Right cardiac atrium (tissue), 5 donors: ENCODE measurements around the gene PBRM1. TPM values are rescaled to one million over a fixed set of nuclear protein-coding genes. Genes with fewer than 3 reads are reported as not detected.

Experiments used
- ATAC-seq, 2 donors: fragments of 200-7000 bp; cut with Tn5 transposase; one replicate each; pipeline versions ENCODE4 v1.8.0 to v1.9.1; 2020; ENCODE audit warnings: moderate library complexity in 2 of 2, mild to moderate bottlenecking in 1 of 2
- DNase-seq, 3 donors: peaks; one replicate each; pipeline ENCODE4 v3.0.0-alpha.2; 2020
- H3K27ac ChIP-seq: one replicate; pipeline ENCODE4 v1.5.1; 2013; ENCODE audit warnings: mild to moderate bottlenecking, low read length, control low read depth, moderate library complexity
- H3K27me3 ChIP-seq: one replicate; pipeline ENCODE4 v1.6.1; 2013; ENCODE audit not compliant: control insufficient read depth, insufficient read depth
- H3K4me1 ChIP-seq: one replicate; pipeline ENCODE4 v1.6.1; 2013; ENCODE audit warnings: low read length; ENCODE audit not compliant: control insufficient read depth, insufficient read depth
- H3K4me3 ChIP-seq: one replicate; pipeline ENCODE4 v1.5.1; 2013; ENCODE audit warnings: low read length, control low read depth
- H3K9me3 ChIP-seq: one replicate; pipeline ENCODE4 v1.6.1; 2013; ENCODE audit warnings: low read length; ENCODE audit not compliant: control insufficient read depth
- WGBS: extraction: QIAGEN DNeasy Blood & Tissue Kit; methylation state at CpG from one replicate; pipeline ENCODE4 v1.1.7; 2013; 5-methylcytosine and 5-hydroxymethylcytosine counted together
- intact Hi-C, 4 donors: fragments of 100-400 bp; cut with DNase I; formaldehyde crosslinking; loops; one replicate each; pipeline versions ENCODE4 v1.11.0 to v1.14.0; 2022 to 2023
- polyA plus RNA-seq: library from polyadenylated mRNA; stranded (reverse); fragments of 200-250 nt; gene quantifications from one replicate; pipeline ENCODE4 v1.2.3, GENCODE V29; 2013
- total RNA-seq, 4 donors: library from RNA; stranded (reverse); fragmentation: NEBNext Ultra II Directional; extraction: Animal tissue kit (Norgen Biotek cat#: 25700); gene quantifications; one replicate each; pipeline ENCODE4 v1.2.1, GENCODE V29; 2021
- donor health status: healthy with polysubstance abuse.
- donor health status: DM: no; HTN: yes; CAD: no.
- donor health status: DM: no; HTN: no; CAD: no.
- donor health status: DM: no; HTN: yes; CAD: no; lungs with severe emphysema.
- donor health status: DM: yes; HTN: yes; CAD: no.

The PBRM1 gene
- total and polyA plus RNA-seq, 5 donors, result 10.0 to 56.8 (median 55.1) TPM

DNA sequence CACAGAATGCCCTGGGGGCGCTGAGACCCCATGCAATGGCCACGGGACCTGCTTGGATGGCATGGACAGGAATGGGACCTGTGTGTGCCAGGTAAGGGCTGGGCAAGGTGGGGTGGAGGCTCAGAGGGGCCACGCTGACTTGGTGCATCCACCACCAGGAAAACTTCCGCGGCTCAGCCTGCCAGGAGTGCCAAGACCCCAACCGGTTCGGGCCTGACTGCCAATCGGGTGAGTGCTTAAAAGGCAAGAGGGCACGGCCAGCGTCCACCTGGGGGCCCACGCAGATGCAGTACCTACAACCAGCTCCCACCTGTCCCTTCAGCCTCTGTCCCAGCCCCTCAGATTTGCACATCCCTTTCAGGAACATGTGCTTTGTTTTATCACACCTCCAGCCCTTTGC lies 183.7 kb downstream of the PBRM1 start:
- H3K4me3 ChIP-seq, result no peak overlapping the region
- intact Hi-C loops, result no loop called here
- H3K27ac ChIP-seq, result no peak overlapping the region
- WGBS, result 91% methylated on average over 11 of the region's 11 CpGs
- H3K9me3 ChIP-seq, result no peaks in the 10 kb centered on the region
- H3K27me3 ChIP-seq, result no peaks in the 10 kb centered on the region
- no peaks in the 10 kb centered on the region for H3K4me1 ChIP-seq
- no peak for DNase-seq
- ATAC-seq, result no peak

DNA sequence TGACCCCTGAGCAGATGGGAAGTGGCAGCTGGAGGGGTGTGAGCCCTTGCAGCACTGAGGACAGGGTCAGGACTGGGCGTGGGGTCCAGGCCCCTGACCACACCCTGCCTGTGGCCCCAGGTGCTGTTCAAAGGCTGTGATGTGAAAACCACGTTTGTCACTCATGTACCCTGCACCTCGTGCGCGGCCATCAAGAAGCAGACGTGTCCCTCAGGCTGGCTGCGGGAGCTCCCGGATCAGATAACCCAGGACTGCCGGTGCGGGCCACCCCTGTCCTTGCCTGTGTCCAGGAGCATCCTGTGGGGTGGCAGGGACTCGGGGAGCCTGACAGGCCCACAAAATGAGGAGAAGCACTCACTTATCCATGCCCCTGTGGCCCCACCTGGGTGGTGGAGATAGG lies 184.7 kb downstream of the PBRM1 start:
- Histone ChIP-seq H3K4me1 (peaks cover under 1% of the 10 kb centered on the region), H3K4me3 (no peak overlapping the region), H3K27me3 (no peaks in the 10 kb centered on the region), H3K27ac (no peak overlapping the region), H3K9me3 (no peaks in the 10 kb centered on the region)
- intact Hi-C loops, result no loop called here
- DNase-seq, result no peak
- no peak for ATAC-seq
- 83% methylated on average over 11 of the region's 11 CpGs for WGBS

DNA sequence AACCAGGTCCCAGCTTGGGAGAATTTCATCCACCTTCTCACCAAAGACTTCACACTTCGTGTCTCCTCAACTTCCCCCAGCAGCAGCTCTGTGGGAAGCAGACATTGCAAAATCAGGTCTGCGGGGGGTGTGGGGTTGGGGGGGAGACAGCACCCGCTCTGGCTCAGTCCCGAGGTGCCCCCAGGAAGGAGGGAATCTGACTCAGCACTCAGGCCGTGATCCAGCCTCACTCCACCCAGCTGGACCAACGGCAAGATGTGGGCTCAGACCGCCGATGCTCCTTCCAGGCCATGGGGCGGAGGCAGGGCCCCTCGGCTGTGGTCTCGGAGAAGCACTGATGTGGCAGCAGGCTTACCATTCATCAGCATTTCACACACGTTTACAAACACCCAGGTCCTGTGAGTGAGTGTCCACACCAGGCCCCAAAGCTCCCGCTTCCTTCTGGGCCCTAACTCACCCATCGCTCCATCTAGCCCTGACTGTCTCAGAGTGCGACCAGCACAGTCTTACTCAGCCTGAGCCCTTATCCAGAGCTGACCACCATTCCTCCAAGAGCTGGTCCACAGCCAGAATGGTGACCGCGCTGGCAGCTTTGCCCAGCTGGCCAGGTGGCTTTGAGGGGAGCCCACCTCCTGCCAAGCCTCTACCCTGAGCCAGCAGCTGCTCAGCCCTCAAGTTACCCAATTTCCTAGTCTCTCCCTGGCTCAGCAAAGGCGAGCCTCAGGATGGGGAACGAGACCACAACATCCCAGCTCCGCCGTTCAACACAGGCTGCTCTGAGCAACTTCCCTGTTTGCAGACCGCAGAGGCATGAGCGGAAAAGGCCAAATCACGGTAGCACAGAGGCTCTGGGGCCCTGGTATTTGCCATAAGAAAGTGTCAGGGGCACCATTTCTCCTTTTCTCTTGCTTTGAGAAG lies 187.3 kb downstream of the PBRM1 start:
- intact Hi-C loops, result no loop called here

DNA sequence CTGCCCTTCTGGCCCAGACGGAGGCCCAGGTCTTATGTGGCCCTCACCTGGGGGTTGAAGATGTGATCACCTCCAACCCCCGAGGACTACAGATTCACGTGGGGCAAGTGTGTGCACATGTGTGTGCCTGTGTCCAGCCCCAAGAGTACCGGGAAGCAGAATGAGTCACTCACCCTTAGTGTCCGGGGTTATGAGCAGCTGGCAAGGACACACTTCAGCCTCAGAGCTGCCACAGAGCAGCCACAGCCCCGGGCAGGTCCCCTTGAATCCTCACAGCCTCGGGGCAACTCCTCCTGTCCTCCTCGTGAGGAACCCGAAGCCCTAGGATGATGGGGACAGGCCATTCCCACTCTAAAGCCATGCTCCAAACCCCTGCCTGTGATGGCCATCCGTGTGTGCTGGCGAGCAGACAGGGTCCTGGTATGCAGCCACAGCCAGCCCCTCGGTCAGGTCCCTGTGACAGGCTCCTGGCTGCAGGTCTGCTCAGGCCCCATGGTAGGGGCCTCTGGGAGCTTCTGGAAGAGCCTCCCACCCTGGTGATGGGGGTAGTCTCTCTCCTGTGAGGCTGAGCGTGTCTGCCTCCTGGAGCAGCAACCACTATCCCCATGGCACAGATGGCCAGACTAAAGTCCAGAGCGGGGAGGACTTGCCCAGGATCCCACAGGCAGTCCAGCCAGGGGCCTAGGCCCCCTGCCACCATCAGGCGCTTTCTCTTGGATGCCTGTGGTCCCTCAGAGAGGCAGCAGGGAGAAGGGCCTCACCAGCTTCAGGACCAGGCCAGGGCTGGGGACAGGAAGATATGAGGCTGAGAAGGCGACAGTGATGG lies 189.7 kb downstream of the PBRM1 start:
- WGBS, result 52% methylated on average over 16 of the region's 16 CpGs
- Histone ChIP-seq H3K9me3 (no peaks in the 10 kb centered on the region), H3K27me3 (no peaks in the 10 kb centered on the region), H3K27ac (peak overlapping the region; percentile 25), H3K4me3 (peak overlapping the region; percentile 1), H3K4me1 (peaks cover 5% of the 10 kb centered on the region)
- intact Hi-C loops, result no loop called here
- DNase-seq, result peak in 2 of 3 donors; percentile 65 to 70
- ATAC-seq, result peak; percentile 35 to 74

More for the DNA sequence above, 187.3 kb downstream of the PBRM1 start:
- Histone ChIP-seq H3K27ac (no peak overlapping the region), H3K4me1 (peaks cover 5% of the 10 kb centered on the region), H3K27me3 (no peaks in the 10 kb centered on the region), H3K4me3 (no peak overlapping the region), H3K9me3 (no peaks in the 10 kb centered on the region)
- 68% methylated on average over 24 of the region's 24 CpGs for WGBS
- ATAC-seq (peak; percentile 1 to 7), DNase-seq (peak; percentile 71 to 82 (median 80))

Other genes with a start within 250 kb of the PBRM1 start
- 10 to 100 TPM in 1 of 4 donors, 1 to 10 TPM in 3; 4.7 to 13.1 (median 8.3) TPM for gene SEMA3G, start 240.8 kb downstream of the PBRM1 start, total RNA-seq
- gene SEMA3G, start 240.8 kb downstream of the PBRM1 start, polyA plus RNA-seq, result 11.2 TPM
- 1,000 to 10,000 TPM; 2,349 to 3,477 (median 2,851) TPM for gene TNNC1, start 231.9 kb downstream of the PBRM1 start, total RNA-seq
- 6,305 TPM for gene TNNC1, start 231.9 kb downstream of the PBRM1 start, polyA plus RNA-seq
- gene NISCH, start 230.3 kb downstream of the PBRM1 start, total RNA-seq, result 10 to 100 TPM; 48.6 to 59.2 (median 53.0) TPM
- 31.2 TPM for gene NISCH, start 230.3 kb downstream of the PBRM1 start, polyA plus RNA-seq
- gene STAB1, start 190.6 kb downstream of the PBRM1 start, total RNA-seq, result 100 to 1,000 TPM in 2 of 4 donors, 10 to 100 TPM in 2; 91.9 to 159 (median 101) TPM
- 69.5 TPM for gene STAB1, start 190.6 kb downstream of the PBRM1 start, polyA plus RNA-seq
- 100 to 1,000 TPM; 123 to 223 (median 154) TPM for gene NT5DC2, start 152.1 kb downstream of the PBRM1 start, total RNA-seq
- gene NT5DC2, start 152.1 kb downstream of the PBRM1 start, polyA plus RNA-seq, result 322 TPM
- gene UQCC5, start 149.3 kb downstream of the PBRM1 start, total RNA-seq, result 10 to 100 TPM; 52.4 to 64.2 (median 62.4) TPM
- 97.3 TPM for gene UQCC5, start 149.3 kb downstream of the PBRM1 start, polyA plus RNA-seq
- gene GNL3, start 119 bp upstream of the PBRM1 start, total RNA-seq, result 10 to 100 TPM; 25.2 to 43.9 (median 29.1) TPM
- 27.7 TPM for gene GNL3, start 119 bp upstream of the PBRM1 start, polyA plus RNA-seq
- gene GLT8D1, start 19.9 kb upstream of the PBRM1 start, total RNA-seq, result 10 to 100 TPM; 35.6 to 41.8 (median 41.0) TPM
- gene GLT8D1, start 19.9 kb upstream of the PBRM1 start, polyA plus RNA-seq, result 32.9 TPM
- gene SPCS1, start 20.2 kb upstream of the PBRM1 start, total RNA-seq, result 10 to 100 TPM; 78.9 to 81.8 (median 79.9) TPM
- 132 TPM for gene SPCS1, start 20.2 kb upstream of the PBRM1 start, polyA plus RNA-seq
- gene NEK4, start 85.0 kb upstream of the PBRM1 start, total RNA-seq, result 10 to 100 TPM; 16.4 to 18.2 (median 17.5) TPM
- gene NEK4, start 85.0 kb upstream of the PBRM1 start, polyA plus RNA-seq, result 4.5 TPM
- not detected for gene ITIH1, start 91.7 kb upstream of the PBRM1 start, total RNA-seq
- 0.18 TPM for gene ITIH1, start 91.7 kb upstream of the PBRM1 start, polyA plus RNA-seq
- gene ITIH3, start 108.9 kb upstream of the PBRM1 start, total RNA-seq, result 1 to 10 TPM in 1 of 4 donors, under 1 TPM in 3; 0.21 to 1.8 (median 0.53) TPM
- gene ITIH3, start 108.9 kb upstream of the PBRM1 start, polyA plus RNA-seq, result 0.43 TPM
- 1 to 10 TPM; 3.4 to 5.7 (median 5.0) TPM for gene ITIH4, start 144.8 kb upstream of the PBRM1 start, total RNA-seq
- gene ITIH4, start 144.8 kb upstream of the PBRM1 start, polyA plus RNA-seq, result 5.0 TPM
- 10 to 100 TPM; 12.7 to 48.6 (median 41.4) TPM for gene MUSTN1, start 149.1 kb upstream of the PBRM1 start, total RNA-seq
- gene MUSTN1, start 149.1 kb upstream of the PBRM1 start, polyA plus RNA-seq, result 152 TPM
- 1 to 10 TPM; 6.6 to 9.3 (median 8.0) TPM for gene STIMATE, start 211.6 kb upstream of the PBRM1 start, total RNA-seq
- 4.3 TPM for gene STIMATE, start 211.6 kb upstream of the PBRM1 start, polyA plus RNA-seq